OCI-M2 (cell line): ENCODE data around the gene MS4A18.

Experiments used
- DNase-seq: peaks from one replicate; lab custom pipeline; 2025; ENCODE audit not compliant: unreplicated experiment; lab: John Stamatoyannopoulos, UW

Gene MS4A18

DNA sequence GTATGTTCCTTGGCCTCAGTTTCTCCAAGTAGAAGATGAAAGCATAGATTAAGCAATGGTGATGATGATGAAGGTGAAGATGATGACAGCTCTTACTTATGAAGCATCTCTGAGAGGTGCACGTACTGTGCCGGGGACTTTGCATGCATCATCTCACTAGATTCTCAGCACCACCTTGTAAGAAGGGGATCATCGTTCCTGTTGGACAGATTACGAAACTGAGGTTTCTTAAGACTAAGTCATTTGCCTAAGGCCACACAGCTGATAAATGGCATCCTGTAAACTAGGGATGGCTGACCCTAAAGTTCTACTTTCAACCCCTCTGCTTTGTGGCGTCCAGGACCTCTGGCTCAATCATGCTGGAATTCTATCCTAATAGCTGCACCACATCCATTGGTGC is 40.8 kb downstream of the MS4A18 start:
- DNase-seq = no peak

DNA sequence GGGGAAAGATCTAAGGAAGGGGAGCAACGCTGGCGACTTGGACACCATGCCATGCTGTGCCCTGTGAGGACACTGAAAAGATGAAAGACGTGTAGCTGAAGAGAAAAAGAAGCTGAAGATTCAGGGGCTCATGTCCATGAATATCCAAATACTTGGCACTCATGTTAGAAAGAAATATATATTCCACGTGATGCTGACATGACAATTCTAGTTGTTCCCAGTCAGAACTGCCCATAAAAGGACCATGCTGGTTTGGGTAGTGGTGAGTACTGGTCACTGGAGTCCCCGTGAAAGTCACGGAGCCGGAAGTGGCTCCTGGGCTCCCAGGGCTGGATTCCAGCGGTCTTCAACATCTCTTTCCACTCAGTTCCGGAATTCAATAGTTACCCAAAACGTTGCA is 42.0 kb downstream of the MS4A18 start:
- no peak for DNase-seq

DNA sequence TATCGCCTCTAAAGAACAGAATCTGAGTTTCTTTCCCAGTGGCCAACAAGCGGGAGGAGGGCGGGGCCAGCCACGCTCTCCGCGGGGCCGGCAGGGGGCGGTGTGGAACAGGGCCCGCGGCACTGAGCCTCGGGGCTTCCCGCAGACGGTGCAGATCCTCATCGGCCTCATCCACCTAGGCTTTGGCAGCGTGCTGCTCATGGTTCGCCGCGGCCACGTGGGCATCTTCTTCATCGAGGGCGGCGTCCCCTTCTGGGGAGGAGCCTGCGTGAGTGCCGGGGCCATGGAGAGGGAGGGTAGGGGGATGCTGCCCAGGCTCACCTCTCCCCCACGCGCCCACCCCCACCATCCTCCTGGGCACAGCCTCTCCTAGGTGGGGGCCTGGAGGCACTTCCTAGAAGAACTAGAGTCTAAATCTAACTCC is 42.9 kb downstream of the MS4A18 start:
- no peak for DNase-seq

DNA sequence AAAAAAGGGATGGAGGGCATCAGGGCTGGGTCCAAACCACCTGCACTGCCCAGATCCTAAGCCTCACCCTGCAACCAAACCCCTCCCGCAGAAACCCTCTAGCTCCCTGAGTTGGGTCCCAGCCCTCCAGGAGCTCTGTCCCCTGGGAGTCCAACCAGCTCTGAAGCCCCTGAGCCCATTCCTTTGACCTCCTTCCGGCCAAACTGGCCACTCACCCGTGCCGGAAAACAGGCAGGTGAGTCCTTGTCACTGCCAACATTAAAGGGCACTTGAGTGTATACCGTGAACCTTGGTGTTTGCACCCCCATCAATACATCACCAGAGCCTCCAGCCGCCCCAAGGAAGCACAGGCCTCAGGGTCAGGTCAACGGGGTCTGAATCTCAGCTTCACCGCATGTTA is 43.7 kb downstream of the MS4A18 start:
- DNase-seq = no peak

DNA sequence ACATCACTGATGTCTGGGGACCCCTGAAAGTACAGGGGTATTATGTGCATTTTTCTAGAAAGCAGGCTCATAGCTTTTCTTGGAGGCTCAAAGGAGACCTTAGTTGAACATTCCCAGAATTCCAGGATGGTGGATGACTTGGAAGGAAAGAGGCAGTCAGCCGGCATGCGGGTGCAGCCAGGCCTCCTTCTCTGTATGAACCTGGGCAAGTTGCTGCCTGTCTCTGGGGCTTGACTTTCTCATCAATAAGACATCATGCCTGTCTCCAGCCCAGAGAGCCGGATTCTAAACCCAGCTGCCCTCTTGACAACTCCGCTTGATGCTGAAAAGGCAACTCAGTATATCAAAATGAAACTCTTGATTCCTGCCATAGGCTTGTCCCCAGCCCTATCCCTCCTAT is 44.8 kb downstream of the MS4A18 start:
- DNase-seq = no peak

DNA sequence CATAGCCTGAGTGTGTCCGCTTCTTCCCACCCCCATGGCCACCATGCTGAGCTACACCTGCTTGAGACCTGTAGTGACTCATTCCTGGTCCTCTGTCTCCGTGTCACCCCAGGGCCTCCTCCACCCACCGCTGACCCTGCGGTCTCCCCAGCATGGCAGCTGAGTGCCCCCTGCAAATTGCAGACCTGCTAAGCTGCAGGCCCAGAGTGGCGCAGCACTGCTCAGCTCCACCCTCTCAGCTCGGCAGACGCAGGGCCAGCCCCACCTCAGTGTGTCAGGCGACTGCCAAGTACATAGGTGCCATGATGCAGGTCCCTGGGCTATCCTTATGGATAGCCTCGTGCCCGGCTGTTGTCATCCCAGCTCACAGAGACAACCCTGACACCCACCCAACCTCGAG is 45.3 kb downstream of the MS4A18 start:
- DNase-seq = no peak

DNA sequence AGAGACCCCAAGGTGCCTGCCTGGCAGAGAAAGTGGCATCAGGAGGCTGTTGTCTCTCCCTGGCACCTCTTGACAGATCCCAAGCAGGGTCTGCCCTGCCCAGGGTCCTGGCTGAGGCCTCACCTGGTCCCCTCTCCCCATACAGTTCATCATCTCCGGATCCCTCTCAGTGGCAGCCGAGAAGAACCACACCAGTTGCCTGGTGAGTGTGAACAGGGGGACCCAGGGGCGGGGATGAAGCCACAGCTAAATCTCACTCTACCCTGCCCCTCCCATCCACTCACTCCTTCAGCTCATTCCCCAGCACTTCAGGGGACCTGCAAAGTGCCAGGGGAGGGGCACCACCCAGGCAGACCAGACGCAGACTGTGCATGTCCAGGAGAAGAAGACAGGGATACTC is 46.6 kb downstream of the MS4A18 start:
- no peak for DNase-seq

DNA sequence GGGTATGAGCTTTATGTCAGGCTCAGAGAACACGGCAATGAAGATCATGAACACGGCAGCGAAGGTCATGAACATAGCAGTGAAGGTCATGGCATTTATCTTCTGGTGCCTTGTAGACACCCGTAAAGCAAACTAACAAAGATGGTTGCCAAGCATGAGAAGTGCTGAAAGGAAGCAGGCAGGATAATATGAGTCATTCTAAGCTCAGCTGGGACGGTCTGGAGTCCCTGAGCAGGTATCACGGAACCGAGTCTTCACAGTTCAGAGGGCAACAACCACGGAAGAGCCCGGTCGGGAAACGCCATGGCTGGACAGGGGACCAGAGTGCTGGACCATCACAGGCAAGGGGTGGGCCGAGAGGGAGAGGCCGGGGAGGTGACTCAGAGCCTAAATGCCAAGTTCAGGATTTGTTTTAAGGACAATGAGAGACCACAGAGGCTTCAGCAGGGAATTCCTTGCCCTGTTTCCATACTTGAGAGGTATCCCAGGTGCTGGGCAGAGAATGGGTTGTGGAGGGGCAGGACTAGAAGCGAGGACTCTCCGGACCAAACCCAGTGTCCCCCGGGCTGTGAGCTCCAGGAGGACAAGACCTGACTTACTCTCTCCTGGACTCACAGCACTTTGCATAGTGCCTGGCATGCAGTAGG is 47.5 kb downstream of the MS4A18 start:
- DNase-seq = no peak

DNA sequence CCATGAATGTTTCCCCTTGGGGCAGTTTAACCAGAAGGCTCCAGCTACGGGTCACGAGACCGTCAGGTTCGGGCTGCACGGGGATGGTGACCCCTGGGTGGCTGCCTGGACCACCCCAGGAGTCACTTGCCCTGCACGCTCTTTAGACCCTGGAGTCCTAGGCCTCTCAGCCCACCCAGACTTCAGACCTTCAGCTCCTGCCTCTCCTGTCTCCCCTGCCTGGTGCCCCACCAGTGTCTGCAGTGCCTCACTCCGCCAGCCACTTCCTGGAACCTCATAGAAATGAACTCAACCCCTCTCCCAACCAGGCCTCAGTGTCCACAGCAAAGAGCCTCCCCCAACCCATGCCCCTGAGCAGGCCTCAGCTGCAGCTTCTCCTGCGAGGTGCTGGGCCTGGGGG is 48.1 kb downstream of the MS4A18 start:
- DNase-seq = no peak

DNA sequence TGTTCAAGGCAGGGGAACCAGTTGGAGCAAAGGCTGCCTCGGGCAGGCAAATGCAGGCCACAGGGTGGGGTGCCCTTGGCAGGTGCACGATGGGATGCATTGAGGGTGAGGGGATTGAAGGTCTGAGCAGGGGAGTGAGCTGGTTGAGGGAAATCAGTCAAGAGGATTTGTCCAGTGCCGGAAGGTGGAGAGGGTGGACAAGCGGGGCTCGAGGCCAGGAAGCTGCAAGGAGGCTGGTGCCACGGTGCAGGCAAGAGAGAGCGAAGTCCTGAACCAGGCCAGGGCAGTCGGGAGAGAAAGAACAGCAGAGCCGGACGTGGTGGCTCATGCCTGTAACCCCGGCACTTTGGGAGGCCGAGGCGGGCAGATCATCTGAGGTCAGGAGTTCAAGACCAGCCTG is 50.2 kb downstream of the MS4A18 start:
- no peak for DNase-seq

DNA sequence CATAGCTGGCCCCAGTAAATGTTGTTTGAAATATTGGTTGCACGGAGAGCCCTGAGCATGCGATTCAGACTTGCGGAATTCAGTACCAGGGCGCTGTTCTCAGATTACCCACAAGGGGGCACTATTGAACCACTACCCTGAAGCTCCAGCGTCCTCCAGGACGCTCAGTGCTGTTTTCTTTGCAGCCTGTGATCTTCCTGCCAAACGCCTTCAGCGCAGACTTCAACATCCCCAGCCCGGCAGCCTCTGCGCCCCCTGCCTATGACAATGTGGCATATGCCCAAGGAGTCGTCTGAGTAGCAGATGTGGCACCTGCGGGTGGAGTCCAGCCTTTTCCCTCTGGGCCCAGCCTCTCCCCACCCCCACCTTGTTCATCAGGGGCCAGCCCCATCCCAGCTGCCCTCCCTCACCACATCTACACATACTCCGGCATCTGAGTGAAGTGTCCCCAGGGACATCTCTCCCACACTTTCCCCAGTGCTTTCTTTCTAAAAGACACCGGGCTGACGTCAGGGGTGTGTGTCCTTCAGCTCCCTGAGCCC is 51.0 kb downstream of the MS4A18 start:
- peak; percentile 28 for DNase-seq

DNA sequence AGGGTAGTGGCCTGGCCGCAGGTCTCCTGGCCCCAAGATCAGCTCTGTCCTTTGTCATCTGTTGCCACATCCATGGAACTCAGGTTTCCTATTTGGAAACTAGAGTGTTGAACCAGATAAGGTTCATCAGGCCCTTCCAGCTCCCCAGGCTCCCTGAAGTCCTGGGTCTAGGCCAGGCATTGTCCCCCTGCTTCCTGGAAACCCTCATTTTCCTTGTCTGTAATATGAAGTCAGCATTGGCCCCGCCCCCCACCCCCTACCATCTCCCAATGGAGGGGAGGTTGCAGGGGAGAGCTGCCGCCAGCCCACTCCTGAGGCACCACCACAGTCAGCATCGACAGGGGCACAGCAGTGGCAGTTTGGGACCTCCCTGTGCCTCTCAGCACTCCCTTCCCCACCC is 51.6 kb downstream of the MS4A18 start:
- no peak for DNase-seq

DNA sequence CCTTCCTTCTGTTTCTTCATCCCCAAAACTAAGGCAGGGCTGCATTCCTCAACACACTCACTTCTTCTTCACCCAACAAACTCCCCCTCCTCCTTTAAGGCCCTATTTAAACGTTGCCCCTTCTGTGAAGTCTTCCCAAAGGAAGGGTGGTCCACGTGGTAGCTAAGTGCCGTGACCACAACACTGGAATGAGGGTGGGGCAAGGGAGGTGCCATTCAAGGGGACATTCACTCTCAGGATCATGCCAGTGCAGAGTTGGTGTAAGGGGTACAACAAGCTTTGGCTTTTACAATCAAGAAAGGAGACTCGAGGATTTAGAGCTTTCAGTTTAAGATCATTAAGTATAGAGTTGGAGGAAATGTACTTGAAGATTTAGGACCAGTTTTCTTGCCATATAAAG is 52.6 kb downstream of the MS4A18 start:
- DNase-seq = no peak

DNA sequence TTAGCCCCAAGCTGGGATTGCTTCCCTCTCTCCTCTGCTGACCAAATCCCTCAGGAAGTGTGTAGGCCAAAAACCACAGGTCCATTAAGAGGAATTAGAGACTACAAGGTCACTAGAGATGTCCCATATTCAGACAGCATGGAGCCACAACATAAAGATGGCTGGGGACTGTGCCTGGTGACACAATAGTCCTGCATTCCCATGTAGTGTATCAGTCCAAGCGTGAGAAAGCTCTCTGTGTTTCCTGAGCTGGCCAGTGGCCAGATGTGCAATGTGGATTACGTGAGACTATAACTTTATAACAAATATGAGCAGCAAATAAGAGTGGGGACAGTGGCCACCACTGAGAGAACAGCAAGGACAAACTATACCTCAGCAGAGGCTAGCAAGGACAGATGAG is 53.1 kb downstream of the MS4A18 start:
- no peak for DNase-seq

DNA sequence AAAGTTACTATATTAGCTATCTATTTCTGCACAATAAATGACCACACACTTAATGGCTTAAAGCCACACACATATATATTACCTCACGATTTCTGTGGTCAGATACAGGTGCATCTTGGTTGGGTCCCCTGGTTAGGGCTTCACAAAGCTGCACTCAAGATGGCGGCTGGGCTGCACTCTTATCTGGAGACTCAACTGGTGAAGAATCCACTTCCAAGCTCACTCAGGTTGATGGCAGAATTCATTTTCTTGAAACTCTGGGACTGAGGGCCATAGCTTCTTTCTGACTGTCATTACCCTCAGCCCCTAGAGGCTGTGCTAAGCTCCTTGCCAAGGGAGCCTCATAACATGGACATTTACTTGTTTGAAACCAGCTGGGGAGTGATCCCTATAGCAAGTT is 55.5 kb downstream of the MS4A18 start:
- no peak for DNase-seq

DNA sequence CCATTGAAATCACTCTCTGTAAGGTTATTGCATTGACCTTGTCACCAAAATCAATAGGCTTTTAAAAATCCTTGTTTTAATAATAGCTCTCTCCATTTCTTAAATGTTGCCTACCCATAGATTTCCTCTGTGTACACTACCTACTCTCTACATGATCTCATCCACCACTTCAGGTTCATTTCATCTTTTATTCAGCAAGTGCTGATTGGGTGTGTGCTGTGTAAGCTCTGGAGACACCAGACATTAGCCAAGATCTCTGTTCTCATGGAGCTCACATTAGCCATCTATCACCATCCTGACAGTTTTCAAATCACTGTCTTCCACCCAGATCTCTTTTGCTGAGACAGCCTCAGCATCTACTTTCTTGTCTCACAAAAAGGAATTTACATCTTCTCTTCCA is 56.3 kb downstream of the MS4A18 start:
- DNase-seq = no peak

DNA sequence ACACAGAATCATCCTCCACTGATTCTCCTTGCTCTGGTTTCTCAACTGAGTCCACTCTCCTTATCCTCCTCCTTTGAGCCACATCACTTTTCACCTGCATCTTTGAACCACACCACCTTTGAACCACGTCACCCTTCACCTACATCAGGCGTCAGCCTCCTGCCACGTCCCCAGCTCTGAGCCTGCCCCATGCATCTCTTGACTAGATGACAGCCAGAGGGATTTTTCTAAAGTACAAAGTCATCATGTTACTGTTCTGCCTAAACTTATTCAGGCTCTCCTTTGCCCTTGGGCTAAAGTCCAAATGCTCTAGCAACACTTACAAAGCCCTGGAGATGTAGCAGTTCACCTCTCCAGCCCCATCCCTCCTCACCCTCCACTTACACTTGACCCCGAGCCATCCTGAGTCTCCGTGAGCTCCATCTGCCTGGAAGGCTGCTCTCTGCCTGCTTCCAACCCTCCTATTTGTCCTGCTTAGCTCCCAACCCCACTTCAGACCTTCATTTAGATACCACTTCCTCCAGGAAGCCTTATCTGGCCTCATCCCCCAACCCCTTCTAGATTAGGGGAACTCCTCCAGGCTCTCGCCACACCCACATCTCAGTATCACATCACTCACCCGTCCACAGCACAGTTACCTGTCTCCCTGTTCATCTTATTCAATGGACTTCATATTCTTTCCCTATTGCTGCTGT is 56.9 kb downstream of the MS4A18 start:
- DNase-seq = no peak

DNA sequence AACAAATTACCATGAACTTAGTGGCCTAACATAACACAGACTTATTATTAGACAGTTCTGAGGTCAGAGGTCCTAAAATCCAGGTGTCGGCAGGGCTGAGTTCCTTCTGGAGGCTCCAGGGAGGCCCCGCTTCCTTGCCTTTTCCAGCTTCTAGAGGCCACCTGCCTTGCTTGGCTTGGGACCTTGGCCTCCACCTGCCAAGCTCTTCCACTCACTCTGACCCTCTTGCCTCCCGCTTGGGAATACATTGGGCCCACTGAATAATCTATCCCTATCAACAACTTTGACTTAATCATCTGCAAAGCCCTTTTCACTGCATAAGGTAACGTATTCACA is 57.4 kb downstream of the MS4A18 start:
- DNase-seq = no peak

DNA sequence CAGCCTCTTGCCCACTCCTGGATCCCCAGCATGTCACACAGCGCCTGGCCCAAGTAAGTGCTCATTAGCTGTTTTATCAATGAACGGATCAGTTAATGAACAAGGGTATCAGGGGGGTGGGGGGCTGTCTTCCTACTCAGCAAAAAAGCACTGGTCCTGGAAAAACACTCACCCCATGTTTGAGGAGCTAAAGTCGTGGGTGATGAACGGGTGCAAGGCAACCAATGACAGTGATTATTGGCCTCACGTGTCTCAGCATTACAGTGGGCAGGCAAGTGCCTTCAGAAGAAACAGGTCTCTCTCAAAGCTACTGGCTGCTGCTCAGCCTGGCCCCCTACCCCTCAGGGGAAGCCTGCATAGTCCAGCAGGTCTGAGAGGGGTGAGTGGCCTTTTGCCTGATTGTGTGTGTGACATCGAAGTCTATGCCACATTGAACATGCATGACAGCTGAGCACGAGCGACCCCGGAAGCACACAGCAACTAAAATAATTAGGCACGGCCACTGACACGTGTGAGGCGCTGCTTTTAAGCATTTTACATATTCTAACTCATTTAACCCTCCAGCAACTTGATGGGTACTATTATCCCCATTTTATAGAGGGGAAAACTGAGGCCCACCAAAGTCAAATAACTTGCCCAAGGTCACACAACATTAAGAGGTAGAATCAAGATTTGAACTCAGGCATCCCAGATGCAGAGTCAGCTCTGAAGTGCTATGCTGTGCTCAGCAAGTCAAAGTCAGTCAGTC is 58.0 kb downstream of the MS4A18 start:
- DNase-seq = no peak

DNA sequence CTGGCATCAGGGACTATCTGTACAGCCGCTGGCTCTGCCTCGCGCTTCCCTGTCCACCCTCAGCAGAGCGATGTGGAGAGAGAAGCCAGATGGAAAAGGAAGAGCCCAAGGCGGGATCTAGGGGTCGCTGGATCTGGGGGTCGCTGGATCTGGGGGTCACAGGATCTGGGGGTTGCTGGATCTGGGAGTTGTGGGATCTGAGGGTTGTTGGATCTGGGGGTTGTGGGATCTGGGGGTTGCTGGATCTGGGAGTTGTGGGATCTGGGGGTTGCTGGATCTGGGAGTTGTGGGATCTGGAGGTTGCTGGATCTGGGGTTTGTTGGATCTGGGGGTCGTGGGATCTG is 58.6 kb downstream of the MS4A18 start:
- DNase-seq = no peak

DNA sequence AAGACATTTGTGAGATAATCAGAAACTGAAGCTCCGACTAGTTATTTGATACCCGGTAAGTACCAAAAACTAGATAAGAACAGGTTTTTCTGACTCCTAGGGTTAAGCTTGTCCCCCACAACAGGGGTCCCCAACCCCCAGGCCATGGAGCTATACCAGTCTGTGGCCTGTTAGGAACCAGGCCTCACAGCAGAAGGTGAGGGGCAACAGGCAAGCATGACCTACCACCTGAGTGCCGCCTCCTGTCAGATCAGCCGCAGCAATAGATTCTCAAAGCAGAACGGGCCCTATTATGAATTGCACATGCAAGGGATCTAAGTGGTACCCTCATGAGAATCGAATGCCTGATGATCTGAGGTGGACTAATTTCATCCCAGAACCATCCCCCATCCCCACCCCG is 59.4 kb downstream of the MS4A18 start:
- DNase-seq = no peak

DNA sequence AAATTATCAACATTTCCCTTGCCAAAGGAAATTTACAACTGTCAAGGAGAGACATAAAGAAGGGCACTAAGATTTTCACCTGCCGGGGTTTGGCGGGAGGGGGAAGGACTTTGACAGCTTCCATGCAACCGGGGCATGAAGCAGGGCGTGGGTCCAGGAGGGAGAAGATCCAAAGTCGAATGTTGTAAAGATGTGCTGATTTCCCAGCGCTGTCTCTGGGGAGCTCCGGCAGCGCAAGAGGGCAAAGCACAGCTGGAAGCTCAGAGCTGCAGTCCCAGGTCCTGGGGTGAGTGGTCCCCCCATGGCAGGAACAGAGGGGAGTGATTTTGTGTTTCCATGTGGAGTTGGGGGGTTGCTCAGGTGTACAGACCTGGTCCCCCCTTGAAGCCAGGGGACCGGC is 60.6 kb downstream of the MS4A18 start, which contains the start of gene MS4A10:
TSS of gene MS4A10 (plus strand) at position 198 of the 400 bp plus-strand sequence. CDS start 5,003 bp downstream, outside the sequence.
- DNase-seq = no peak
